Naive B cell (primary cell): ENCODE results near the gene PLAAT3. TPM values are rescaled to one million over a fixed set of nuclear protein-coding genes. Genes with fewer than 3 reads are reported as not detected.
"Not testable (repeated sequence)": the region's sequence is repeated elsewhere in the genome, so short reads cannot be mapped to it uniquely, and the experiment has no call there.

Source experiments
- ATAC-seq, 2 donors: fragments of 150-1000 bp; cut with Tn5 transposase; 2 replicates each; pipeline ENCODE4 v1.10.0; 2021; ENCODE audit warnings: low read depth in 2 of 2, mild to moderate bottlenecking in 2 of 2, moderate library complexity in 2 of 2
- DNase-seq: peaks from one replicate; pipeline ENCODE4 v3.0.0; 2022
- H3K27ac Mint-ChIP-seq, 6 donors: one replicate each; pipeline ENCODE4 v1.8.0; 2020 to 2022; ENCODE audit warnings: mild to moderate bottlenecking in 6 of 6, mixed read lengths in 6 of 6, moderate library complexity in 5 of 6, inconsistent platforms in 2 of 6
- H3K27me3 Mint-ChIP-seq, 3 donors: one replicate each; pipeline ENCODE4 v1.8.0; 2021 to 2022; ENCODE audit warnings: mixed read lengths in 3 of 3, mild to moderate bottlenecking in 1 of 3
- H3K36me3 Mint-ChIP-seq, 2 donors: one replicate each; pipeline ENCODE4 v1.8.0; 2020 to 2022; ENCODE audit warnings: mixed read lengths in 2 of 2, inconsistent platforms in 1 of 2, mild to moderate bottlenecking in 1 of 2
- H3K4me1 Mint-ChIP-seq, 3 donors: one replicate each; pipeline ENCODE4 v1.8.0; 2020 to 2022; ENCODE audit warnings: mixed read lengths in 3 of 3, inconsistent platforms in 1 of 3, mild to moderate bottlenecking in 1 of 3, moderate library complexity in 1 of 3
- H3K4me3 Mint-ChIP-seq, 8 donors: one replicate each; pipeline ENCODE4 v1.8.0; 2020 to 2022; ENCODE audit warnings: mild to moderate bottlenecking in 8 of 8, mixed read lengths in 8 of 8, moderate library complexity in 8 of 8, inconsistent platforms in 2 of 8
- H3K9me3 Mint-ChIP-seq, 7 donors: one replicate each; pipeline ENCODE4 v1.8.0; 2020 to 2022; ENCODE audit warnings: mixed read lengths in 7 of 7, mild to moderate bottlenecking in 5 of 7, inconsistent platforms in 2 of 7, moderate library complexity in 1 of 7
- polyA plus RNA-seq, 6 donors: library from polyadenylated mRNA; unstranded; fragments of 300-500 nt; fragmentation: Illumina TruSeq; gene quantifications; one replicate each; pipeline ENCODE4 v1.2.3, GENCODE V29; 2021; ENCODE audit warnings: low read depth in 6 of 6

Gene PLAAT3
- under 1 TPM in 3 of 6 donors, not detected in 3; 0.21 to 0.40 (median 0.38) TPM for polyA plus RNA-seq

DNA sequence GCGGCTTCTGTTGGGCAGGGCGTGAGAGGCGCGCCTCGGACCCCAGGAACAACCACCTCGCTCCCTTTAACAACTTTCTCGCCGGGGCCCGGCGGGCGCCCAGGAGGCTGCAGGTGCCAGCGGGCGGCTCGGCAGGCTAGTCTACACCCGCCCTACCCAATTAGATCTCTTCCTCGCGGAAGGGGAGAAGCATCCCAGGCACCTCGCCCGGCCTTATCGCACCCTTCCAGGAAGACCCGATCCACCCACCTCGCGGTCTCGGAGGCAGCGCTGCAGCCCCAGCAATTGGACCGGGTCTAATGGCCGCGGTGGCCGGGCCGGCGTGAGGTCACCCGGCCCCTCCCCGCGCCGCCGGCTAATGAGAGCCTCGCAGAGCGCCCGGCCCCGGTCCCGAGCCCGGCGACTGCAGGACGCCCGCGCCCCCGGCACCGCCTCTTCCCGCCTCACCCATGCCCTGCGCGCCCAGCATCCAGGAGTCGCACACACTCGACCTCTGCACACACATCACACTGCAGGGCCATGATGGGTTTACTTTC lies at the start of gene PLAAT3:
Gene PLAAT3 (minus strand): TSS at position 298 of the 536 bp plus-strand sequence. CDS start 419 bp downstream, outside the sequence.
- peak within 1 kb of the TSS; percentile 58 to 90 (median 82) for H3K27ac Mint-ChIP-seq
- peaks cover 11 to 59% (median 13%) of the 10 kb centered on the region in 3 donors for H3K27me3 Mint-ChIP-seq
- H3K4me1 Mint-ChIP-seq, result peaks cover 16 to 20% (median 19%) of the 10 kb centered on the region in 3 donors
- ATAC-seq, result peak; percentile 57 to 58
- DNase-seq, result no peak
- no peaks in the 10 kb centered on the region for H3K9me3 Mint-ChIP-seq
- no peaks in the 10 kb centered on the region for H3K36me3 Mint-ChIP-seq
- H3K4me3 Mint-ChIP-seq, result peak within 1 kb of the TSS; percentile 77 to 89 (median 84)

DNA sequence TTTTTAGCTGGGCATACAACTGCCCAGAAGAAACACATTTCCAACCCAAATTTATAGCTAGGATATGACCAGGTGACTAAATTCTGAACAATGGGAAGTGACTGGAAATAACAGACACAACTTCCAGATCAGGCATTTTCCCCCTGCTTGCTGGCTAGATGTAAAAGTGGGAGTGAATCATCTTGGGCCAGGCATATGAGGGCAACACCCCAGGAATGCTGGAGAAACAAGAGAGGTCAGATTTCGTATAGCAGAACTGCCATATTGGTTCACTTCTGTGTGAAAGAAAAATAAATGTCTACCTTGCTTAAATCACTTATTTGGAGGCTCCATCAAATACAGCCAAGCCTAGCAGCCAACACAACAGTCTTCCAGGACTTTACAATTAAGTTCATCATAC lies 49.6 kb upstream of the PLAAT3 start:
- DNase-seq, result no peak
- no peak overlapping the region for H3K4me3 Mint-ChIP-seq
- no peak overlapping the region for H3K27ac Mint-ChIP-seq

DNA sequence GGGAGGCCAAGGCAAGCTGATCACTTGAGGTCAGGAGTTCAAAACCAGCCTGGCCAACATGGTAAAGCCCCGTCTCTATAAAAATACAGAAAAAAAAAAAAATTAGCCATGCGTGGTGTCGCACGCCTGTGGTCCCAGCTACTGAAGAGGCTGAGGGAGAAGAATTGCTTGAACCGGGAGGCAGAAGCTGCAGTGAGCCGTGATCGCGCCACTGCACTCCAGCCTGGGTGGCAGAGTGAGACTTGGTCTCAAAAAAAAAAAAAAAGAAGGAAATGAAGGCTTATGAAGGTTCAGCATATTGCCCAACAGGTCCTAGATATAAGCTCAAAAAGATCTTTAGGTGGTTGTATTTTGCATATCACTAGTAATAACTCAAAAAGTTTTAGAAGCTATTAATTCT lies 46.7 kb upstream of the PLAAT3 start:
- H3K27ac Mint-ChIP-seq, result peak overlapping the region in 3 of 6 donors; percentile 59 to 73 (median 70)
- DNase-seq, result no peak
- no peaks in the 10 kb centered on the region for H3K27me3 Mint-ChIP-seq
- peaks cover 16 to 36% (median 33%) of the 10 kb centered on the region in 3 donors for H3K4me1 Mint-ChIP-seq
- no peaks in the 10 kb centered on the region for H3K9me3 Mint-ChIP-seq
- H3K4me3 Mint-ChIP-seq, result no peak overlapping the region
- peaks cover 4 to 7% of the 10 kb centered on the region in 2 donors for H3K36me3 Mint-ChIP-seq
- ATAC-seq, result no peak

More for the DNA sequence above, 49.6 kb upstream of the PLAAT3 start:
- H3K27me3 Mint-ChIP-seq, result no peaks in the 10 kb centered on the region
- peaks cover 18 to 45% (median 43%) of the 10 kb centered on the region in 3 donors for H3K4me1 Mint-ChIP-seq
- no peaks in the 10 kb centered on the region for H3K36me3 Mint-ChIP-seq
- ATAC-seq, result no peak
- no peaks in the 10 kb centered on the region for H3K9me3 Mint-ChIP-seq

DNA sequence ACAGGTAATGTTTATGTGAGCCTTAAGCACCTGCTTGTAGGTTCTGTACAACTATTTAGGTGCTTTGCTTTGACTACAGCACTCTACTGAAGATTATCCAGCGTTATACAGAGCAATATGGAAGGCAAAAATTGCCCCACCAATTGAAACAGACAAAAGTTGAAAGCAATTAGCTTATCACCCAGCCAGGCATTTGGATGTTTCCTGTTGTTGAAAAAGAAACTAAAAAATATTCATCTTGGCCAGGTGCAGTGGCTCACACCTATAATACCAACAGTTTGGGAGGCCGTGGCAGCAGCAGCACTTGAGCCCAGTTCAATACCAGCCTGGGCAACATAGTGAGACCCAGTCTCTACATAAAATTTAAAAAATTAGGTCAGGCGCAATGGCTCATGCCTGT lies 38.4 kb upstream of the PLAAT3 start:
- Mint-ChIP-seq H3K4me1 (peaks cover 0 to 8% (median 2%) of the 10 kb centered on the region in 3 donors), H3K4me3 (no peak overlapping the region), H3K27me3 (no peaks in the 10 kb centered on the region), H3K9me3 (no peaks in the 10 kb centered on the region), H3K27ac (peak overlapping the region in 1 of 6 donors; percentile 78), H3K36me3 (peaks cover 22 to 27% of the 10 kb centered on the region in 2 donors)
- no peak for DNase-seq
- ATAC-seq, result no peak

DNA sequence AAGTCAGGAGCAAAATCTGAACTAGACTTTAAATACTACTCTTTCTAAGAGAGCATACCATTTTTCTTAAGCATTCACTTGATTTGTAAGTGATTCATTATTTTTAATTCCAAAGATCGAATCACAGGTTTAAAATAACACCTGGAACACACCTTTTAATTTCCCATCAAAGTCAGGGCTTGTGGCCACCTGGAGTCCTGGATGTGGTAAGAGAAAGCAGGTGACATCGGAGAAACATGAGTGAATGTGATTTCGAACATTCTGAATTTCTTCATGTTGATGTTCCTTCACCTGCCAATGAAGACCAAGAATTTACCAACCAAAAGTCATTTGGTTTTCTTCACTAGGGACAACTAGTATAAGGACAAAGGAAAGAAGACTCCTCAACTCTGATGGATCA lies 29.0 kb upstream of the PLAAT3 start:
- no peak for DNase-seq
- H3K4me3 Mint-ChIP-seq, result no peak overlapping the region
- no peak for ATAC-seq
- no peak overlapping the region for H3K27ac Mint-ChIP-seq
- H3K4me1 Mint-ChIP-seq, result peaks cover 0 to 5% (median 3%) of the 10 kb centered on the region in 3 donors
- H3K9me3 Mint-ChIP-seq, result no peaks in the 10 kb centered on the region
- H3K36me3 Mint-ChIP-seq, result peaks cover 16 to 20% of the 10 kb centered on the region in 2 donors
- H3K27me3 Mint-ChIP-seq, result no peaks in the 10 kb centered on the region

DNA sequence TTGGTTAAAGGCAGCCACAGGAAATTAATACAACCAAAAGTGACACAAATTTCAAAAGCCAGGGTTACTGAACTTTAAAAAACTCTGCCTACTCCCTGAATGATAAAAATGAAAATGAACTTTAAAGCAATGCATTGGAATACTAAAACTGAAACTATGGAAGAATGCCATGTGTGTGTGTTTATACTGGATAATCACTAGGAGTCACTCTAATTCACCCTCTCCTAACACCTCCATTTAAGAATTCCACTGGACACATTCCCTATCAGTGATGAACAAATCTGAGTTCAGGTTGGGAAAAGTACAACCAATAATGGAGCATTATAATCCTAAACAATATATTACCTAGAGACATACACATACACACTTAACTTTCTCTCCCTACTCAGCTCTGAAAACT lies 27.5 kb upstream of the PLAAT3 start:
- ATAC-seq (no peak), DNase-seq (no peak)
- Mint-ChIP-seq H3K4me1 (peaks cover 0 to 5% (median under 1%) of the 10 kb centered on the region in 3 donors), H3K4me3 (no peak overlapping the region), H3K27me3 (no peaks in the 10 kb centered on the region), H3K27ac (peak overlapping the region in 2 of 6 donors; percentile 7 to 15), H3K9me3 (no peaks in the 10 kb centered on the region), H3K36me3 (peaks cover 10 to 13% of the 10 kb centered on the region in 2 donors)

DNA sequence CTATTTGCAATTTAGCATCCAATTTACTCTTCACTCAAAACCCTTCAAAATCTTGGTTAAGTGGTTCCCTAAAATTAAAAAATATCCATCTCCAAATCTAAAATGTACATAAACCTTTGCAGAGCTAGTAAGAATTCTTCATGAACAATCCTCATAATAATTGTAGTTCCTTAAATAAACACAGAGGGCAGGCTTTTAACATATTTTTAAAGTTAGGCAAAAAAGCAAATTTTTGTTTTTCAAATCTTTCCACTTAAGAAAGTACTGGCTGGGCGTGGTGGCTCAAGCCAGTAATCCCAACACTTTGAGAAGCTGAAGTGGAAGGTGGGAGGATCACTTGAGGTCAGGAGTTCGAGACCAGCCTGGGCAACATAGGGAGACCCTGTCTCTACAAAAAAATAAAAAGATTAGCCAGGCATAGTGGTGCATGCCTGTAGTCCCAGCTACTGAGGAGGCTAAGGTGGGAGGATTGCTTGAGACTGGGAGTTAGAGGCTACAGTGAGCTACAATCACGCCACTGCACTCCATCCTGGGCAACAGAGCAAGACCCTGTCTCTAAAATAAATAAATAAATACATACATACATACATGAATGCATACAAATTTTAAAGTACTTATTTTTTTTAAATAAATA lies 25.1 kb upstream of the PLAAT3 start:
- Mint-ChIP-seq H3K9me3 (no peaks in the 10 kb centered on the region), H3K27me3 (no peaks in the 10 kb centered on the region), H3K36me3 (peaks cover 7 to 18% of the 10 kb centered on the region in 2 donors), H3K4me1 (peaks cover 0 to 5% (median 0%) of the 10 kb centered on the region in 3 donors), H3K27ac (peak overlapping the region in 2 of 6 donors; percentile 65 to 89), H3K4me3 (no peak overlapping the region)
- DNase-seq, result no peak
- ATAC-seq, result no peak

DNA sequence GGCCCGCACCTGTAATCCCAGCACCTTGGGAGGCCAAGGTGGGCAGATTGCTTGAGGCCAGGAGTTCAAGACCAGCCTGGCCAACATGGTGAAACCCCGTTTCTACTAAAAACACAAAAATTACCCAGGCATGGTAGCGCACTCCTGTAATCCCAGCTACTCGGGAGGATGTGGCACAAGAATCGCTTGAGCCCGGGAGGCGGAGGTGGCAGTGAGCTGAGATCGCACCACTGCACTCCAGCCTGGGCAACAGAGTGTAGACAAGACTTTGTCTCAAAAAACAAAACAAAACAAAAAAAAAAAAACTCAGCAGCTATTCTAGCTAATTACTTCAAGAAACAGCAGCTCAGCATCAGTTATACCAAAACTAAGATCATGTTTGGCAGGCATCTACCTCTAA lies 24.2 kb upstream of the PLAAT3 start:
- peaks cover 0 to 17% of the 10 kb centered on the region in 2 donors for H3K36me3 Mint-ChIP-seq
- not testable (repeated sequence) for ATAC-seq, DNase-seq, H3K27me3 Mint-ChIP-seq, H3K4me3 Mint-ChIP-seq, H3K4me1 Mint-ChIP-seq, H3K9me3 Mint-ChIP-seq
- H3K27ac Mint-ChIP-seq, result peak overlapping the region in 1 of 6 donors; percentile 66

DNA sequence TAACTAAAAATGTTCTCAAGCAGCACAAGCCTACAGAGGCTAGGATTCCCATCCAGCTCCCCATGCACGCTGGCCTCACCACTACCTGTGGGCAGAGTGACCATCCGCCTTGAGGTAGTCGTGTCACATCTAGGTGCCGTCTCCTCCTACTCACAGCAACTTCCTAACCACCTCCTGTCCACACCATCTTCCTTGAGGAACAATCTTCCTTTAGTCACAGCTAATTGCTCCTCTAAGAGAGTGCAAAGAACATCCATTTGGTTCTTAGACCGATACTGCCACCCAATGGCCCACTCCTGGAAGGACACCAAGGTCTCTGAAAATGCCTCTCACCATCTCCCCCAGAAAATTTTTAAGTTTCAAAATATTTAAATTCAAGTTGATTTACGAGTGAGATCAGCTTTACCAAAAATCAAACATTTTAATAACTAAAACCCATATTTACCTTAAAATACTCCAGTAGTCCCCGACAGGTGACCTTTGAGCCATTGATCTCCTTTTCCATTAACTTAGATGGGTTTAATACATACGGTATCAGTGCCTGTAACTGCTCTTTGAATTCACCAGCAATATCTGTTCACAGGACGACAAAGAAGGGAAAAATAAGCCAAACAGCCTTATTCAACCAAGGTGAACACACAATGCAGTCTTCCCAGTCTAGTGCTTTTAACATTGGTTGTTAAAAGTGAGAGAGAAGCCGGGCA lies 21.7 kb upstream of the PLAAT3 start:
- Mint-ChIP-seq H3K36me3 (peaks cover 9 to 21% of the 10 kb centered on the region in 2 donors), H3K4me1 (peaks cover 5 to 14% (median 6%) of the 10 kb centered on the region in 3 donors), H3K27ac (peak overlapping the region in 1 of 6 donors; percentile 57), H3K9me3 (no peaks in the 10 kb centered on the region), H3K4me3 (no peak overlapping the region), H3K27me3 (no peaks in the 10 kb centered on the region)
- DNase-seq (peak; percentile 44), ATAC-seq (peak; percentile 37 to 53)

DNA sequence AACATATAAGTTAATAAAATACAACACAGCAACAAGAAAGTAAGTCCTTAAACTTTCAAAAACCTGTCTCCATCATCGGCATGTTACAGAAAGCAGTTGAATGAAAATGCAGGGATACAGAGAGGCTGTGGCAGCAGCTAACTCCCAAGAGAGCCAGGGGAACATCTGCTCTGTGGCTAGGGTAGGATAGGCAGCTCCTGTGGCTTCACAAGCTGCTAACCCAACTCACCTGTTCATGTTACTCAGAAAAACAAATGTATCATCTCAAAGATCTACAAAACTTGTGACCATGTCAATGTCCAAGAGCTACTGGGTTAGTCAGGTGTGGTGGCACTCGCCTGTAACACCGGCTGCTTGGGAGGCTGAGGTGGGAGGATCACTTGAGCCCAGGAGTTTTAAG lies 15.2 kb upstream of the PLAAT3 start:
- ATAC-seq (no peak), DNase-seq (no peak)
- Mint-ChIP-seq H3K27me3 (no peaks in the 10 kb centered on the region), H3K27ac (peak overlapping the region in 1 of 6 donors; percentile 23), H3K4me1 (peaks cover 5 to 9% (median 6%) of the 10 kb centered on the region in 3 donors), H3K9me3 (no peaks in the 10 kb centered on the region), H3K4me3 (no peak overlapping the region), H3K36me3 (peaks cover 18 to 29% of the 10 kb centered on the region in 2 donors)

DNA sequence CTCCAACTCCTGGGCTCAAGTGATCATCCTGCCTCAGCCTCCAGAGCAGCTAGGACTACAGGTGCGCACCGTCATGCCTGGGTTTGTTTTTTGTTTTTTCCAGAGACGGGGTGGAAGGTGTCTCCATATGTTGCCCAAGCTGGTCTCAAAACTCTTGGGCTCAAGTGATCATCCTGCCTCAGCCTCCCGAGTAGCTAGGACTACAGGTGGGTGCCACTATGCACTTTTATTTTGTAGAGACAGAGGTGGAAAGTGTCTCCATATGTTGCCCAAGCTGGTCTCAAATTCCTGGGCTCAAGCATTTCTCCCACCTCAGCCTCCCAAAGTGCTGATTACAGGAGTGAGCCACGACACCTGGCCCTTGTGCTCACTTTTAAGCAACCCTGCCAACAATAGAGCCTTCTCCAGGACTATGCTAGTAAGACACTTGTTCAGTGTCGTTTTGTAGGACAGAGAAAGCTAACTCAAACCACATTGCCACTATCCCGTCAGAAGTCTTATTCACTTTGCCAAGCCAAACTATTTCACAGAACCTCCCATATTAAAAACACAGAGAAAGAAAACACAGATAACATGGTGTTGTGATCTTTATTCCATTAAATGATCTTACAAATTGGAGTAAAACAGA lies 9.4 kb upstream of the PLAAT3 start:
- peaks cover 0 to 13% (median 0%) of the 10 kb centered on the region in 3 donors for H3K27me3 Mint-ChIP-seq
- peaks cover 2 to 5% of the 10 kb centered on the region in 2 donors for H3K36me3 Mint-ChIP-seq
- no peak for DNase-seq
- peak overlapping the region in 1 of 6 donors; percentile 16 for H3K27ac Mint-ChIP-seq
- no peak overlapping the region for H3K4me3 Mint-ChIP-seq
- ATAC-seq, result no peak
- peaks cover 0 to 8% (median 5%) of the 10 kb centered on the region in 3 donors for H3K4me1 Mint-ChIP-seq
- no peaks in the 10 kb centered on the region for H3K9me3 Mint-ChIP-seq

DNA sequence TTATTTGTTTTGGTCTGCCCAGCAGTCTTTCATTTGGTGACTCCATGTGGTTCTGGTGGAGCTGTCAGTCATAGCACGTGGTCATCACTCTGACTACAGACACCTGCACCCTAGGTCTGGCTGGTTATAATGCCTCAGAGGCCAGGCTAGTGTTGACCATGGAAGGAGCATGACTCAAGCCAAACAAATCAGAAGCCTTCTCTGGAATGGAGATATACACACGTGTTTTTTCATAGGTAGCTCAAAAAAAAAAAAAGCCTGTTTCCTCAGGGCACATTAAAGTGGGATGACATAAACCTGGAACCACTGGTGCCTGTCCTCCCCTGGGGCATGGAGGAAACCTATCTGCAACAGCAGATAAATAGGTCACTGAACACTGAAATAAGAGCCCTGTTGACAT lies 8.1 kb upstream of the PLAAT3 start:
- Mint-ChIP-seq H3K27me3 (peaks cover 0 to 13% (median 12%) of the 10 kb centered on the region in 3 donors), H3K27ac (peak overlapping the region in 1 of 6 donors; percentile 5), H3K36me3 (no peaks in the 10 kb centered on the region), H3K4me1 (peaks cover 0 to 8% (median 5%) of the 10 kb centered on the region in 3 donors), H3K4me3 (no peak overlapping the region), H3K9me3 (no peaks in the 10 kb centered on the region)
- DNase-seq, result no peak
- ATAC-seq, result no peak

DNA sequence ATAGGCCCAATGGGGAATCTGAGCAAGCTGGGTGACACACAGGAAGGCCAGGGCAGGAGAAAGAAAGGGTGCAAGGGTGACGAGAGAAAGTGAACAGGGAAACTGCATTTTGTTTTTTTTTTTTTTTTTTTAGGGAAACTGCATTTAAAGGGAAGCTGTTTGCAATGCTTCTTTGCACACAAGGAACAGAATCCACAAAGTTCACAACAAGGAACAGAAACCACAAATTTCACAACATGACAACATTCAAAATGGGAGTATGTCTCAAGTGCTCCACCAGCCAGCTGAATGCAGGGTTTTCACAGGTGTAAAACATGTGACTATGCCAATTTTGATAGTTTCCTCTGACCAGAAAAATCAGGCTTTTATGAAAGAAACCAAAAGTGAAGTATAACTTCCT lies 6.8 kb upstream of the PLAAT3 start:
- Mint-ChIP-seq H3K4me1 (peaks cover 0 to 8% (median 5%) of the 10 kb centered on the region in 3 donors), H3K4me3 (no peak overlapping the region), H3K9me3 (no peaks in the 10 kb centered on the region), H3K27ac (peak overlapping the region in 1 of 6 donors; percentile 36), H3K36me3 (no peaks in the 10 kb centered on the region), H3K27me3 (peaks cover 0 to 15% (median 15%) of the 10 kb centered on the region in 3 donors)
- ATAC-seq (no peak), DNase-seq (no peak)
